ENCODE results near the gene DTNBP1. TPM values are rescaled to one million over a fixed set of nuclear protein-coding genes. Genes with fewer than 3 reads are reported as not detected.

DTNBP1 gene
- total RNA-seq, 1 donor from 2014 or later: 11.0 TPM

DNA sequence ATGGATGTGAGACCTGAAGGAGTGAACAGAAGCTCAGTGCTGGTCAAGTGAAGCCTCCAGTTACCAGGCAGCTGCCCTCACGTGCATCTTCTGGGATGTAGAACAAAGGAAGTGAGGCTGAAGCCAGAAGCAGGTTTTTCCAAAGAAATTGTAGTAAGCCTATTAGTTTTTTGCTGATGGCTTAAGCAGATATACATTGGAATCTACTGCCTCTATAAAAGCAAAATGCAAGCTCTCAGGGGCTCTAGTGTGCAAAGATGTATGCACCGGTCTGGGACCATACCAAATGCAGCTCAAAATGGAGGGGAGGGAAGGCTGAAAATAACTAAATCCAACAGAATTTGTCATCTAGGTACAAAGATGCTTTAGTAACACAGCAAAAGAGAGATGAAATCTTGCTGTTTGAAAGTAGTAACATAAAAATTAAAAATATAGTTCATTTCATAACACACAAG is 77.0 kb downstream of the DTNBP1 start:
- no peak for DNase-seq (ENCODE audit: low read depth)
- TF ChIP-seq CTCF (IDR thresholded peaks at IDR 0.05; ENCODE audit: insufficient read depth, low read length, poor library complexity, severe bottlenecking): no peak
- H3K27me3 ChIP-seq (ENCODE audit: control insufficient read depth, insufficient read depth, low read length): no peaks in the 10 kb centered on the region
- H3K36me3 ChIP-seq (ENCODE audit: control insufficient read depth, insufficient read depth, low read length): no peaks in the 10 kb centered on the region
- H3K4me3 ChIP-seq (ENCODE audit: low read depth, low read length): no peak overlapping the region

- Histone ChIP-seq H3K27me3 (ENCODE audit: control insufficient read depth, insufficient read depth, low read length) (no peaks in the 10 kb centered on the region), H3K36me3 (ENCODE audit: control insufficient read depth, insufficient read depth, low read length) (no peaks in the 10 kb centered on the region), H3K4me3 (ENCODE audit: low read depth, low read length) (no peak overlapping the region)
- DNase-seq (ENCODE audit: low read depth): no peak
- no peak for TF ChIP-seq CTCF (IDR thresholded peaks at IDR 0.05; ENCODE audit: insufficient read depth, low read length, poor library complexity, severe bottlenecking)
Measured at GRCh38 chr6:15582499-15582898, 80.3 kb downstream of the DTNBP1 start.

DNA sequence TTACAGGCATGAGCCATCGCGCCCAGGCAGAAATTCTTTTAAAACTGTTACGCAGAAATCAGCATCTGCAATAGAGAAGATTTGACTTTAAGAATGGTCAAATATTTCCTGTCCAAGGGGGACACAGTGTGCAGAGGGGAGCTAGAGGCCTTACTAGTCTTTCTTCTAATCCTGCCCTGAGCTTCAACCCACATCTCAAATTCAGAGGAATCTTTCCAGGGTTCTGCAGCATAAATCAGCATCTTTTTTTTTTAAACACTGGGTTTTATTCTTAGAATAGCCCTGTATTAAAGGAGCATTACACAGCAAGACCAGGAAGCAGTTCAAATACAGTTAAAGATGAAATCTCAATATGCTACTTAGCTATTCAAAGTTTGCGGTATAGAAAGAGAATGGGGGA is 81.1 kb downstream of the DTNBP1 start:
- H3K27me3 ChIP-seq (ENCODE audit: control insufficient read depth, insufficient read depth, low read length): no peaks in the 10 kb centered on the region
- no peaks in the 10 kb centered on the region for H3K36me3 ChIP-seq (ENCODE audit: control insufficient read depth, insufficient read depth, low read length)
- DNase-seq (ENCODE audit: low read depth): no peak
- no peak for TF ChIP-seq CTCF (IDR thresholded peaks at IDR 0.05; ENCODE audit: insufficient read depth, low read length, poor library complexity, severe bottlenecking)
- no peak overlapping the region for H3K4me3 ChIP-seq (ENCODE audit: low read depth, low read length)

DNA sequence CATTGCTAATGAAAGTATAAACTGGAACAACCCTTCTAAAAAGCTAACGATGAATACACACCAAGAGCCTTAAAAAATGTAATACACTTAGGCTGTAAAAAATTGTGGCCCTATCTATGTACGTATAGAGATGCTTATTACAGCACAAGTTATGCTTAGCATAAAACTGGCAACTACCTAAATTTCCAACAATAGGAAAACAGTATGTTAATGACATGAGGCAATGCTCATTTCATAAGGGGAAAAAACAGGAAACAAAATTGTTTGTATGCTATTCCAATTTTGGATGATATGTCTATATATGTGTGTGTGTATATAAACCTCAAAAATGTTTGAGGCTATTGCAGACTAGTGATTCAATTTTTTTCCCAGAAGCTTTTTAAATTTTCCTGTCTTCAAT is 82.5 kb downstream of the DTNBP1 start:
- TF ChIP-seq CTCF (IDR thresholded peaks at IDR 0.05; ENCODE audit: insufficient read depth, low read length, poor library complexity, severe bottlenecking): no peak
- no peaks in the 10 kb centered on the region for H3K36me3 ChIP-seq (ENCODE audit: control insufficient read depth, insufficient read depth, low read length)
- no peak overlapping the region for H3K4me3 ChIP-seq (ENCODE audit: low read depth, low read length)
- no peaks in the 10 kb centered on the region for H3K27me3 ChIP-seq (ENCODE audit: control insufficient read depth, insufficient read depth, low read length)
- no peak for DNase-seq (ENCODE audit: low read depth)

- no peak for TF ChIP-seq CTCF (IDR thresholded peaks at IDR 0.05; ENCODE audit: insufficient read depth, low read length, poor library complexity, severe bottlenecking)
- Histone ChIP-seq H3K27me3 (ENCODE audit: control insufficient read depth, insufficient read depth, low read length) (no peaks in the 10 kb centered on the region), H3K36me3 (ENCODE audit: control insufficient read depth, insufficient read depth, low read length) (no peaks in the 10 kb centered on the region), H3K4me3 (ENCODE audit: low read depth, low read length) (no peak overlapping the region)
- DNase-seq (ENCODE audit: low read depth): no peak
Measured at GRCh38 chr6:15578716-15579391, 84.0 kb downstream of the DTNBP1 start.

All from kidney epithelial cell (primary cell).